Type B pancreatic cell (in vitro differentiated cells): ENCODE data around the gene RELL2. TPM values are rescaled to one million over a fixed set of nuclear protein-coding genes. Genes with fewer than 3 reads are reported as not detected.
A peak's percentile ranks its signal among the peaks of the same experiment; 100 is the strongest.

ENCODE experiments used
- DNase-seq: peaks from one replicate; pipeline ENCODE4 v3.0.0; 2021; ENCODE audit warnings: mixed read lengths; ENCODE audit not compliant: unreplicated experiment; ENCODE audit errors: extremely low spot score
- H3K27ac Mint-ChIP-seq: 2 replicates; pipeline ENCODE4 v1.8.0; 2021; ENCODE audit warnings: mild to moderate bottlenecking, mixed read lengths
- H3K27me3 Mint-ChIP-seq: 2 replicates; pipeline ENCODE4 v1.8.0; 2021; ENCODE audit warnings: mixed read lengths
- H3K36me3 Mint-ChIP-seq: 2 replicates; pipeline ENCODE4 v1.8.0; 2021; ENCODE audit warnings: mixed read lengths
- H3K4me1 Mint-ChIP-seq: one replicate; pipeline ENCODE4 v1.8.0; 2021; ENCODE audit warnings: mixed read lengths; ENCODE audit not compliant: unreplicated experiment
- H3K4me3 Mint-ChIP-seq: 2 replicates; pipeline ENCODE4 v1.8.0; 2021; ENCODE audit warnings: mild to moderate bottlenecking, mixed read lengths
- H3K9me3 Mint-ChIP-seq: 2 replicates; pipeline ENCODE4 v1.8.0; 2021; ENCODE audit warnings: mixed read lengths
- total RNA-seq: library from RNA; stranded (reverse); gene quantifications from 2 replicates; pipeline ENCODE4 v1.2.1, GENCODE V29; 2021; ENCODE audit warnings: low replicate concordance
- TF ChIP-seq, protein P1 (sequence below): fragments of 200-600 bp; sonication (generic); conservative IDR thresholded peaks from 2 replicates; pipeline ENCODE4 v1.5.0; 2021; ENCODE audit warnings: antibody characterized with exemption, mild to moderate bottlenecking

Gene RELL2
- total RNA-seq, 1 donor from 2014 or later, result 8.1 TPM

DNA sequence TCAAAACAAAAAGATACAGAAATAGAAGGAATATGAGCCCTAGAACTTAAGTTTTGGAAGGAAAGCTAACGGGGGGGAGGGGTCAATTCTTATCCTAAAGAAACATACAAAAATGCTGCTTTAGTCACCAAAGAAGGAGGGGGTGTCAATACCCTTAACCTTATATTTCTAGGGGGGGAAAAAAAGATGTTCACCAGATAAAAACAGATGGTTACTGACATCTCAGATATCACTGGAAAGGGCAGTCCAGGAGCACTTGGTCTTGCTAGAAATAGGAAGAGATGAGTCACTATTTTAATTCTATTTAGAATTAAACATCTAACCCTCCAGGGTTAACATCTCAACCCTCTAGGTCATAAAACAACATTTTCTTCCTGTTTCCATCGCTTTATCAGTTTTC lies 19.7 kb upstream of the RELL2 start:
- Mint-ChIP-seq H3K27me3 (no peaks in the 10 kb centered on the region), H3K36me3 (peaks cover 10% of the 10 kb centered on the region), H3K27ac (peak overlapping the region; percentile 98), H3K9me3 (no peaks in the 10 kb centered on the region), H3K4me1 (peaks cover 28% of the 10 kb centered on the region), H3K4me3 (peak overlapping the region; percentile 97)
- DNase-seq, result no peak
- TF ChIP-seq, protein P1, sequence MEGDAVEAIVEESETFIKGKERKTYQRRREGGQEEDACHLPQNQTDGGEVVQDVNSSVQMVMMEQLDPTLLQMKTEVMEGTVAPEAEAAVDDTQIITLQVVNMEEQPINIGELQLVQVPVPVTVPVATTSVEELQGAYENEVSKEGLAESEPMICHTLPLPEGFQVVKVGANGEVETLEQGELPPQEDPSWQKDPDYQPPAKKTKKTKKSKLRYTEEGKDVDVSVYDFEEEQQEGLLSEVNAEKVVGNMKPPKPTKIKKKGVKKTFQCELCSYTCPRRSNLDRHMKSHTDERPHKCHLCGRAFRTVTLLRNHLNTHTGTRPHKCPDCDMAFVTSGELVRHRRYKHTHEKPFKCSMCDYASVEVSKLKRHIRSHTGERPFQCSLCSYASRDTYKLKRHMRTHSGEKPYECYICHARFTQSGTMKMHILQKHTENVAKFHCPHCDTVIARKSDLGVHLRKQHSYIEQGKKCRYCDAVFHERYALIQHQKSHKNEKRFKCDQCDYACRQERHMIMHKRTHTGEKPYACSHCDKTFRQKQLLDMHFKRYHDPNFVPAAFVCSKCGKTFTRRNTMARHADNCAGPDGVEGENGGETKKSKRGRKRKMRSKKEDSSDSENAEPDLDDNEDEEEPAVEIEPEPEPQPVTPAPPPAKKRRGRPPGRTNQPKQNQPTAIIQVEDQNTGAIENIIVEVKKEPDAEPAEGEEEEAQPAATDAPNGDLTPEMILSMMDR, result no peak

DNA sequence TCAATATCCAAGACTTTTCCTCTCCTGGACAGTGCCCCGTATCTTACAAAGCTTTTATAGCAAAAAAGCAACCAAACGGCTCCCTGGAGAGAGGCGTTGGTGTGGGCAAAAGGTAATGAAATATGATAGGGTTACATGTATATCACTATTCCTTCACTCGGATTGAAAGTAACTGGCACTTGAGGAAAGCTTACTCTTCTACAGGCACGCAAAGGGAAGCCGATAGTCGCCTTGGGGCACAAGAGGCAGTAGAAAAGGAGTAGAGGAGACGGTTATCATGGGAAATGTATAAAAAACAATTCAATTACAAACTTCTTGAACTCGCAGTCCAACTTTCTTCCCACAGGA lies 19.1 kb upstream of the RELL2 start:
- Mint-ChIP-seq H3K27ac (peak overlapping the region; percentile 98), H3K9me3 (no peaks in the 10 kb centered on the region), H3K4me1 (peaks cover 28% of the 10 kb centered on the region), H3K27me3 (no peaks in the 10 kb centered on the region), H3K36me3 (peaks cover 10% of the 10 kb centered on the region), H3K4me3 (peak overlapping the region; percentile 97)
- no peak for DNase-seq
- TF ChIP-seq, protein P1, result no peak

DNA sequence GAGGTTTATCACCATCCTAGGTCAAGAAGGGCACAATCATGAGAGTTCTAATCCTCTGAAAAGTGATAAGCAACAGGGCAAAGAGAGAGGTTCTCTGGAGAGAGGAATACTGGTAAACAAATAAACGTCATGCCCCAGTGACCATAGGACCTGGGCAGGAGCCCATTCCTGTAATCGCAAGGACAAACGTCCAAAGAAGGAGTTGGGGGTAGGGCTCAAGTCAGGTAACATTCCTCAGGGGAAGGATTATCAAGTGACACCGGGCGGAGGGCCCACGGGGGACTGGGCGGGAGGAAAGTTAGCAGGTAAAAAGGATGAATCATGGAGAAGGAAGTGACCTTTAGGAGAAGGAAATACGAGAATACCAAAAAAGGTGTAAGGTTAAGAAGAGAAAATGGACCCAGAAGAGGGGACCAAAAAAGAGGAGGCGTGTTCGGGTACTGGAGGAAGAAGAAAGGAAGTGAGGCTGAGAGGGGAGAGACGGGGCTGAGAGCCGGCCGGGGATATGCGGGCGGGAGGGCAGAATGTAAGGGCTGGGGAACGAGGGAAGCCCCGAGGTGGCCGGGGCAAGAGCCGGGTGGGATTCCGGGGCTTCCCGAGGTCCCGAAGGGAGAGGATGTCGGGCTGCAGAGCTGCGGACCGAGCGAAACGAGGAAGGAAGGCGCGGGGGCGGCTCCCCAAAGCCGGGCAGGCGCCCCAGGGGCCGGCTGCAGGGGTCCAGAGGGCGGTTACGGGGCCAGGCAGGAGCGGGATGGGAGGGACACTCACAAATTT lies 18.6 kb upstream of the RELL2 start:
- H3K4me3 Mint-ChIP-seq, result peak overlapping the region; percentile 97
- H3K36me3 Mint-ChIP-seq, result peaks cover 13% of the 10 kb centered on the region
- H3K4me1 Mint-ChIP-seq, result peaks cover 28% of the 10 kb centered on the region
- peak overlapping the region; percentile 98 for H3K27ac Mint-ChIP-seq
- no peak for DNase-seq
- TF ChIP-seq, protein P1, result no peak
- no peaks in the 10 kb centered on the region for H3K27me3 Mint-ChIP-seq
- H3K9me3 Mint-ChIP-seq, result no peaks in the 10 kb centered on the region

DNA sequence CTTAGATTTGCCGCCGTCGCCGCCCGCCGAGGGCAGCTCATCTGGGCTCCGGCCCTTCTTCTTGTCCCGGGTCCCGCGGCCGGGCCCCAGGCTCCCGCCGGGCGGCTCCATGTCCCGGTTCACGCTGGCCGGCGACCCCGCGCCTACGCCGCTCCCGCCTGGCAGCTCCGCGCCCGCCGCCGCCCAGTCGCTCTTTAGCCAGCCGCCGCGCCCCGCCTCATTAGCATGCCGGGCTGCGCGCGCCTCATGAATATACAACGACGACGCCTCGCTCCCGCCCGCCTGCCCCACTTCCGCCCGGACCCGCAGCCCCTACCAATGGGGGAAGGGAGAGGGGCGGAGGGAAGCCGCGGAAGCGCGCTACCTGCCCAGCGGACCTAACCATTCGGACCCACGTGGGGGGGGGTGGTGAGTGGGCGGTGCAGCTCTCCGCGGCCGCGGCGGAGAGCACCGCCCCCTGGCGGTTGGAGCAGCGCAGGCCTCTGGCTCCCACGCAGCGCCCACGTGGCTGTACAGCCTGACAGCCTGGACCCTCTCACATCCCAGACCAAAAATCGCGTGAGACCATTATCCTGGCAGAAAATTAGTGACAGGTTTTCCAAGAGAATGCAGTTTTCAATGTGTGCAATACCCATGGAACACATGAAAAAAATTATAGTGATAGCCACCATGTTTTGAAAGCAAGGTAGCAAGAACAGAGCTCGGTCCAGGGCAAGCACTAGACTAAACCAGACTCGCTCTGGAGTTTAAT lies 17.8 kb upstream of the RELL2 start, which contains the start of gene DIAPH1:
Gene DIAPH1, minus strand, starts transcription at position 197 of the 751 bp plus-strand sequence. Its CDS starts 86 bp downstream, at position 111.
- Mint-ChIP-seq H3K4me3 (peak within 1 kb of the TSS; percentile 97), H3K9me3 (no peaks in the 10 kb centered on the region), H3K27me3 (no peaks in the 10 kb centered on the region), H3K4me1 (peaks cover 28% of the 10 kb centered on the region), H3K27ac (peak within 1 kb of the TSS; percentile 98), H3K36me3 (peaks cover 16% of the 10 kb centered on the region)
- TF ChIP-seq, protein P1, result peak; percentile 99
- peak; percentile 99 for DNase-seq

DNA sequence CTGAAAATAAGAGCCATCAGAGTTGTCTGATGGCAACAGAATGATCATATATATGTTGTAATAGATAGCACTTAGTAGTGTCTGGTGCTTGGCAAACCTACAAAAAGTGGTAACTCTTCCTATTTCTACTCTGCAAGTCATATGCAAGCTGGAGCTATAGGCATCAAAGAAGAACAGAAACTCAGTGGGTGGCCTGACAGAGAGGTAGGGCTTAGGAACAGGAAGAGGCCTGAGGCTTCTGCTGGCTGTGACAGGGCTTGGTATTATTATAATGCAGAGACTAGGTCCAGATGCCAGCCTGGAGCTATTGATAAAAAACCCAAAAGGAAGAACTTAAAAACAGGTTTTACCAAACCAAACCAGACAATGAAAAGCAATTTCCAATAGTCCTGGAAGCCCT lies 13.6 kb upstream of the RELL2 start:
- Mint-ChIP-seq H3K27ac (no peak overlapping the region), H3K36me3 (peaks cover 28% of the 10 kb centered on the region), H3K9me3 (no peaks in the 10 kb centered on the region), H3K4me1 (peaks cover 6% of the 10 kb centered on the region), H3K27me3 (no peaks in the 10 kb centered on the region), H3K4me3 (no peak overlapping the region)
- no peak for DNase-seq
- TF ChIP-seq, protein P1, result no peak
